NCI-H2171 treated with DMSO at 0.1 percent for 48 hours (cell line): ENCODE measurements around the gene ADCY9.
"Not testable (repeated sequence)": the region's sequence is repeated elsewhere in the genome, so short reads cannot be mapped to it uniquely, and the experiment has no call there.

Source experiments
- DNase-seq: peaks from one replicate; lab custom pipeline; 2025; lab: John Stamatoyannopoulos, UW

ADCY9 gene

GRCh38 chr16:3974751-3975150, 141.5 kb downstream of the ADCY9 start:
- no peak for DNase-seq

- no peak for DNase-seq
These were observed 144.5 kb downstream of the ADCY9 start for GRCh38 chr16:3971706-3972105.

- DNase-seq = no peak
These were observed 145.0 kb downstream of the ADCY9 start for GRCh38 chr16:3971261-3971660.

- no peak for DNase-seq
These were observed 147.7 kb downstream of the ADCY9 start for GRCh38 chr16:3968551-3968950.

GRCh38 chr16:3966681-3967080, 149.6 kb downstream of the ADCY9 start:
- no peak for DNase-seq

GRCh38 chr16:3965781-3966582, 150.3 kb downstream of the ADCY9 start:
- no peak for DNase-seq

GRCh38 chr16:3965306-3965705, 150.9 kb downstream of the ADCY9 start:
- no peak for DNase-seq

GRCh38 chr16:3964686-3965290, 151.5 kb downstream of the ADCY9 start:
- no peak for DNase-seq

- DNase-seq = no peak
These were observed 152.2 kb downstream of the ADCY9 start for GRCh38 chr16:3963886-3964685.

- DNase-seq = no peak
These were observed 153.0 kb downstream of the ADCY9 start for GRCh38 chr16:3963203-3963602.

- no peak for DNase-seq
These were observed 154.8 kb downstream of the ADCY9 start for GRCh38 chr16:3961449-3961849.

- not testable (repeated sequence) for DNase-seq
These were observed 156.2 kb downstream of the ADCY9 start for GRCh38 chr16:3959926-3960590.

- DNase-seq = no peak
These were observed 157.1 kb downstream of the ADCY9 start for GRCh38 chr16:3959148-3959547.

GRCh38 chr16:3957344-3957980, 158.8 kb downstream of the ADCY9 start:
- no peak for DNase-seq

- no peak for DNase-seq
These were observed 161.8 kb downstream of the ADCY9 start for GRCh38 chr16:3954411-3954921.

GRCh38 chr16:3953728-3954410, 162.4 kb downstream of the ADCY9 start:
- DNase-seq = peak; percentile 55

GRCh38 chr16:3952737-3953131, 163.5 kb downstream of the ADCY9 start:
- DNase-seq = peak; percentile 62

- DNase-seq = peak; percentile 90
These were observed 164.1 kb downstream of the ADCY9 start for GRCh38 chr16:3951861-3952736.

GRCh38 chr16:3951380-3951779, 164.9 kb downstream of the ADCY9 start:
- DNase-seq = not testable (repeated sequence)
